ENCODE data around the gene NUDCD2.
"Not testable (repeated sequence)": the region's sequence is repeated elsewhere in the genome, so short reads cannot be mapped to it uniquely, and the experiment has no call there.

Gene NUDCD2

DNA sequence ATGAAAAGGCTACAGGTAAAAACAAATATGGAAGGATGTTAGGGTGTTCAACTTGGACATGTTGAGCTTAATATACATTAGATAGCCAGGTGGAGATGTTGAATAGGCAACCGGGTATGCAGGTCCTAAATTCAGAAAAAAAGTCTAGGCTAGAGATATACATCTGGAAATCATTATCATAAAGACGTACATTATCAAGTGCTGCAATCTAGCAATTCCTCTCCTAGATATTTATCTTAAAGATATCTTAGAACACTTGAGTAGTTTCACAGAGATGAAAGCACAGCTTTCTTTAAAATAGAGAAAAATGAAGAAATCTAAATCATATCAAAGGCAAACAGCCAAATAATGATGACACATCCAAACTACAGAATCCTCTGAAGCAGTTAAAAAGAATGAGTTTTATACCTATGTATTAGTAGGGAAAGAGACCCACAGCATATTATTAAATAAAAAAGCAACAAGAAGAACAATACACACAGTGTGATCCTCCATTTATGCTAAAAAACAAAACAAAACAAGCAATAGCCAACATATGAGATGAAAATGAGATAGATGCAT lies 3.8 kb downstream of the NUDCD2 start:
- TF ChIP-seq, protein P1, sequence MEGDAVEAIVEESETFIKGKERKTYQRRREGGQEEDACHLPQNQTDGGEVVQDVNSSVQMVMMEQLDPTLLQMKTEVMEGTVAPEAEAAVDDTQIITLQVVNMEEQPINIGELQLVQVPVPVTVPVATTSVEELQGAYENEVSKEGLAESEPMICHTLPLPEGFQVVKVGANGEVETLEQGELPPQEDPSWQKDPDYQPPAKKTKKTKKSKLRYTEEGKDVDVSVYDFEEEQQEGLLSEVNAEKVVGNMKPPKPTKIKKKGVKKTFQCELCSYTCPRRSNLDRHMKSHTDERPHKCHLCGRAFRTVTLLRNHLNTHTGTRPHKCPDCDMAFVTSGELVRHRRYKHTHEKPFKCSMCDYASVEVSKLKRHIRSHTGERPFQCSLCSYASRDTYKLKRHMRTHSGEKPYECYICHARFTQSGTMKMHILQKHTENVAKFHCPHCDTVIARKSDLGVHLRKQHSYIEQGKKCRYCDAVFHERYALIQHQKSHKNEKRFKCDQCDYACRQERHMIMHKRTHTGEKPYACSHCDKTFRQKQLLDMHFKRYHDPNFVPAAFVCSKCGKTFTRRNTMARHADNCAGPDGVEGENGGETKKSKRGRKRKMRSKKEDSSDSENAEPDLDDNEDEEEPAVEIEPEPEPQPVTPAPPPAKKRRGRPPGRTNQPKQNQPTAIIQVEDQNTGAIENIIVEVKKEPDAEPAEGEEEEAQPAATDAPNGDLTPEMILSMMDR (conservative IDR thresholded peaks at IDR 0.05; ENCODE audit: low read depth, low read length): no peak
- no peak overlapping the region for H3K4me3 ChIP-seq (ENCODE audit: low read length)
- no peak for DNase-seq (ENCODE audit: low read depth)

DNA sequence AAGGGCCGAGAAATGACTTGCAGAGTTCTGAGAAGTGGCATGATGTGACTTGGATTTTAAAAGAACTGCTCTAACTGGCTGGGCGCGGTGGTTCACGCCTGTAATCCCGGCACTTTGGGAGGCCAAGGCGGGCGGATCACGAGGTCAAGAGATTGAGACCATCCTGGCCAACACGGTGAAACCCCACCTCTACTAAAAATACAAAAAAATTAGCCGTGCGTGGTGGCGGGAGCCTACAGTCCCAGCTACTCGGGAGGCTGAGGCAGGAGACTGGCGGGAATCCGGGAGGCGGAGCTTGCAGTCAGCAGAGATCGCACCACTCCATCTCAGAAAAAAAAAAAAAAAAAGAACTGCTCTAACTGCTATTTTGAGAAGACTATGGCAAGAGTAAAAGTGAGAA lies 4.5 kb downstream of the NUDCD2 start:
- DNase-seq (ENCODE audit: low read depth); H3K4me3 ChIP-seq (ENCODE audit: low read length): not testable (repeated sequence)

DNA sequence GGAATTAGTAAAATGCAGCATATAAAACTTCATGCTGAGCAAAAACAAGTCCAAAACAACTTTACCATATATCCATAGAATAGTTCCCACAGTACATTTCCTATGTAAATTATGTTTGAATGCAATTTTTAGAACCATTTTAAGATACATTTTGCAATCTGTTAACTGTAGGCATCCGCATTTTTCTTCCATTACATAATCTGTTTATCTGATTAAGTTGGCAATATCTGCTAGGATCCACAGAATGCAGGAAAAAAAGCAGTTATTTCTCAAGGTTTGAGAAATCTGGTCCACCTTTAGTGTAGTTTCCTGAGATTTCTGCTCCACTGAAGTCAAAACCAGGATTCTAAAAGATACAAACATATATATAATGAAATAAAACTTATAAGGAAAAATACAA lies 6.2 kb downstream of the NUDCD2 start:
- TF ChIP-seq, protein P1 (conservative IDR thresholded peaks at IDR 0.05; ENCODE audit: low read depth, low read length): no peak
- no peak for DNase-seq (ENCODE audit: low read depth)
- H3K4me3 ChIP-seq (ENCODE audit: low read length): no peak overlapping the region

DNA sequence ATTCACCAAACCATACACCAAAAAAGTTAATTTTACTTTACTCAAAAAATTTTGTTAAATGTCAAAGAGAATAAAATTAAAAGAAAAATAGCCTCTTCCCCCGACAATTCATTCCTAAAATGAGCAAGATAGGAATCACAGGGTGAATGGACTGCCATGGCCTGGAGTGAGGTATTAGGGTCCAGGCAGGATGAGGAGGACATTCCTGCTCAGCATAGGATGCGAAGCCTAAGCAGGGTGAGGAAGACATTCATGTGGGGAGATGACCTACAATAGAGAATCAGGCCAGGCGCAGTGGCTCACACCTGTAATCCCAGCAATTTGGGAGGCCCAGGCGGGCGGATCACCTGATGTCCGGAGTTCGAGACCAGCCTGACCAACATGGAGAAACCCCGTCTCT lies 8.4 kb downstream of the NUDCD2 start:
- H3K4me3 ChIP-seq (ENCODE audit: low read length): no peak overlapping the region
- DNase-seq (ENCODE audit: low read depth): no peak
- TF ChIP-seq, protein P1 (conservative IDR thresholded peaks at IDR 0.05; ENCODE audit: low read depth, low read length): no peak

DNA sequence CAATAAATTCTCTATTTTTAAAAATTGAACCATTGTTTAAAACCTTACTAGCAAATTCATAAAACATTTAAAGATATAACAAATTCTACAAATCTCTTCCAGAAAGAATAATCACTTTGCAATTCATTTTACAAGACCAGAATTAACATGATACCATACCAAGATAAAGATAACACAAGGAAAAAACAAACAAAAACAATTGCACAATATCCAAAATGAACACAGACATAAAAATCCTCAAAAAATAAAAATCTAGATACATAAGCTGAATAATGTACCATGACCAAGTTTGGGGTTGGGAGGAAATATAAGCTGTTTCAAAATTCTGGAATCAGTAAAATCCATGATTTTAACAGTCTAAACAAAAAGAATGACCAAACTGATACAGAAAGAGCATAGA lies 11.4 kb downstream of the NUDCD2 start:
- H3K4me3 ChIP-seq (ENCODE audit: low read length): no peak overlapping the region
- no peak for DNase-seq (ENCODE audit: low read depth)
- TF ChIP-seq, protein P1 (conservative IDR thresholded peaks at IDR 0.05; ENCODE audit: low read depth, low read length): no peak

DNA sequence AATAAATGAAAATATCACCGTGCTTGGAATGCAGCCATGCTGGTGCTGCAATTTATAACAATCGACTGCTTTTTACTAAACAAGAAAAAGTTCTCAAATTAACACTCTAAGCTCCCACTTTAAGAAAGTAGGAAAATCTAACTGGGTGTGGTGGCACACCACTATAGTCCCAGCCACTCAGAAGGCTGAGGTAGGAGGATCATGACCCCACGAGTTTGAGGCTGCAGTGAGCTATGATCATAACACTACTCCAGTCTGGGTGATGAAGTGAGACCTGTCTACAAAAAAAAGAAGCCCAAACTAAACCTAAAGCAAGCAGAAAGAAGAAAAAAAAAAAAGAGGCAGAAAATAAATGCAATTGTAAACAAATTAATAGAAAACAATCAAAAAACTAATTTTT lies 12.0 kb downstream of the NUDCD2 start:
- DNase-seq (ENCODE audit: low read depth): no peak
- TF ChIP-seq, protein P1 (conservative IDR thresholded peaks at IDR 0.05; ENCODE audit: low read depth, low read length): no peak
- no peak overlapping the region for H3K4me3 ChIP-seq (ENCODE audit: low read length)

DNA sequence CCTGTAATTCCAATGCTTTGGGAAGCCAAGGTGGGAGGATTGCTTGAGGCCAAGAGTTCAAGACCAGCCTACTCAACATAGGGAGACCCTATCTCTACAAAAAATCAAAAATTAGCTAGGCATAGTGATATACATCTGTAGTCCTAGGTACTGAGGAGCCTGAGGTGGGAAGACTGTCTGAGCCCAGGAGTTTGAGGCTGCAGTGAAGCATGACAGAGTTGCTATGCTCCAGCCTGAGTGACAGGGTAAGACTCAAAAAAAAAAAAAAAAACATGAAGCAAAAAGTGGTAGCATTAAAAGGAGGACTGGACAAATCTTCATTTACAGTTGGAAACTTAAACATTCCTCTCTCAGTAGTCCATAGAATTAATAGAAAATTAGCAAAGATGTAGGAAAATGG lies 12.7 kb downstream of the NUDCD2 start:
- TF ChIP-seq, protein P1 (conservative IDR thresholded peaks at IDR 0.05; ENCODE audit: low read depth, low read length): no peak
- H3K4me3 ChIP-seq (ENCODE audit: low read length): no peak overlapping the region
- no peak for DNase-seq (ENCODE audit: low read depth)

DNA sequence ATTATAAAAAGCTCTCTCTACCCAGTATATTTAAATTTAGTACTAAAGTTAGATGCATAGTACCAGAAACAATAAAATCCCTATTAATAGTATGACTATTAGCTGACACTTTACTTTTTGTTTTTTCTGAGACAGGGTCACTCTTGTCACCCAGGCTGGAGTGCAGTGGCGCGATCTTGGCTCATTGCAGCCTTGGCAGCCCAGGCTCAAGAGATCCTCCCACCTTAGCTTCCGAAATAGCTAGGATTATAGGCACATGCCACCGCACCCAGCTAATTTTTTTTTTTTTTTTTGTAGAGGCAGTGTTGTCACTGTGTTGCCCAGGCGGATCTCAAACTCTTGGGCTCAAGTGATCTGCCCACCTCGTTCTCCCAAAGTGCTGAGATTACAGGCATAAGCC lies 14.6 kb downstream of the NUDCD2 start:
- no peak overlapping the region for H3K4me3 ChIP-seq (ENCODE audit: low read length)
- no peak for DNase-seq (ENCODE audit: low read depth)
- TF ChIP-seq, protein P1 (conservative IDR thresholded peaks at IDR 0.05; ENCODE audit: low read depth, low read length): no peak
